Left ventricle myocardium inferior (tissue), 1 donor: ENCODE data around the gene SMIM35. TPM values are rescaled to one million over a fixed set of nuclear protein-coding genes. Genes with fewer than 3 reads are reported as not detected.
A peak's percentile ranks its signal among the peaks of the same experiment; 100 is the strongest.

Source experiments
- DNase-seq: peaks from one replicate; pipeline ENCODE4 v3.0.0-alpha.2; 2020
- H3K27ac ChIP-seq: fragments of 200-600 bp; replicated peaks from 2 replicates; pipeline ENCODE4 v1.8.0; 2021
- H3K27me3 ChIP-seq: fragments of 200-600 bp; 2 replicates; pipeline ENCODE4 v1.8.0; 2021; ENCODE audit warnings: low read depth
- H3K36me3 ChIP-seq: fragments of 200-600 bp; 2 replicates; pipeline ENCODE4 v1.8.0; 2021
- H3K4me1 ChIP-seq: fragments of 200-600 bp; 2 replicates; pipeline ENCODE4 v1.8.0; 2021
- H3K4me3 ChIP-seq: fragments of 200-600 bp; 2 replicates; pipeline ENCODE4 v1.8.0; 2021; ENCODE audit warnings: mild to moderate bottlenecking, moderate library complexity
- H3K9me3 ChIP-seq: fragments of 200-600 bp; replicated peaks from 2 replicates; pipeline ENCODE4 v1.8.0; 2021
- intact Hi-C: fragments of 100-400 bp; cut with micrococcal nuclease; formaldehyde crosslinking; loops from one replicate; pipeline ENCODE4 v1.11.0; 2022
- total RNA-seq: library from RNA; stranded (reverse); fragmentation: NEBNext Ultra II Directional; extraction: Animal tissue kit (Norgen Biotek cat#: 25700); gene quantifications from one replicate; pipeline ENCODE4 v1.2.1, GENCODE V29; 2021
- TF ChIP-seq, protein P1 (sequence below): fragments of 200-600 bp; IDR thresholded peaks from 2 replicates; pipeline ENCODE4 v1.8.0; 2021; ENCODE audit warnings: antibody characterized with exemption, mild to moderate bottlenecking, borderline replicate concordance
- donor health status: DM: no; HTN: yes; CAD: no; lungs with severe emphysema.

SMIM35 gene
- total RNA-seq, 1 donor from 2014 or later, result not detected

DNA sequence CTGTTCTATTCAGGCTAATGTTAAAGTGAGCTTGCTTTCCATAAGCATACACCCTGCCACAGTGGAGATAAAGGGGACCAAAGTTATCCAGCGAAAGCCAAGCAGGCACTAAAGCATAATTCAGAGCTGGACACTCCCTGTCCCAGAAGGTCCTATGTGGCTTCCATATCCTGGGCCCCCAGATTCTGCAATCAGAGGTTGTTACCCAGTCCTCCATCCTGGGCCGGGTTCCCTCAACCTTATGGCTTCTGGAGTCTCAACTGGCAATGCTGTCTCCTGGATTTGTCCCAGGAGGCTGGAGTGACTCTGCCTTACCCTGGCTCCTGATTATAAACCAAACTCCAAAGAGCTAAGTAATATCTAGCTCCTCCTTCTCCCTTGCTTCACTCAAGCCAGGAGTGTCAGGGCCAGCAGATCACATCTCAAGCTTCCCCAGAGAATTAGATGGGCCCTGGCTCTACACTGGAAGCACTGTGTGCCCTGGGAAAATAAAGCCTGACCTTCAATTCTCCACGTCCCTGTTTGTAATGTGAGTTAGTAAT lies 14.0 kb upstream of the SMIM35 start:
- intact Hi-C loops, result no loop called here
- DNase-seq, result no peak
- TF ChIP-seq, protein P1, sequence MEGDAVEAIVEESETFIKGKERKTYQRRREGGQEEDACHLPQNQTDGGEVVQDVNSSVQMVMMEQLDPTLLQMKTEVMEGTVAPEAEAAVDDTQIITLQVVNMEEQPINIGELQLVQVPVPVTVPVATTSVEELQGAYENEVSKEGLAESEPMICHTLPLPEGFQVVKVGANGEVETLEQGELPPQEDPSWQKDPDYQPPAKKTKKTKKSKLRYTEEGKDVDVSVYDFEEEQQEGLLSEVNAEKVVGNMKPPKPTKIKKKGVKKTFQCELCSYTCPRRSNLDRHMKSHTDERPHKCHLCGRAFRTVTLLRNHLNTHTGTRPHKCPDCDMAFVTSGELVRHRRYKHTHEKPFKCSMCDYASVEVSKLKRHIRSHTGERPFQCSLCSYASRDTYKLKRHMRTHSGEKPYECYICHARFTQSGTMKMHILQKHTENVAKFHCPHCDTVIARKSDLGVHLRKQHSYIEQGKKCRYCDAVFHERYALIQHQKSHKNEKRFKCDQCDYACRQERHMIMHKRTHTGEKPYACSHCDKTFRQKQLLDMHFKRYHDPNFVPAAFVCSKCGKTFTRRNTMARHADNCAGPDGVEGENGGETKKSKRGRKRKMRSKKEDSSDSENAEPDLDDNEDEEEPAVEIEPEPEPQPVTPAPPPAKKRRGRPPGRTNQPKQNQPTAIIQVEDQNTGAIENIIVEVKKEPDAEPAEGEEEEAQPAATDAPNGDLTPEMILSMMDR, result no peak
- H3K4me1 ChIP-seq, result peaks cover 20% of the 10 kb centered on the region
- H3K36me3 ChIP-seq, result no peaks in the 10 kb centered on the region
- H3K27me3 ChIP-seq, result no peaks in the 10 kb centered on the region
- peak overlapping the region; percentile 82 for H3K27ac ChIP-seq
- no peak overlapping the region for H3K4me3 ChIP-seq
- H3K9me3 ChIP-seq, result no peaks in the 10 kb centered on the region

DNA sequence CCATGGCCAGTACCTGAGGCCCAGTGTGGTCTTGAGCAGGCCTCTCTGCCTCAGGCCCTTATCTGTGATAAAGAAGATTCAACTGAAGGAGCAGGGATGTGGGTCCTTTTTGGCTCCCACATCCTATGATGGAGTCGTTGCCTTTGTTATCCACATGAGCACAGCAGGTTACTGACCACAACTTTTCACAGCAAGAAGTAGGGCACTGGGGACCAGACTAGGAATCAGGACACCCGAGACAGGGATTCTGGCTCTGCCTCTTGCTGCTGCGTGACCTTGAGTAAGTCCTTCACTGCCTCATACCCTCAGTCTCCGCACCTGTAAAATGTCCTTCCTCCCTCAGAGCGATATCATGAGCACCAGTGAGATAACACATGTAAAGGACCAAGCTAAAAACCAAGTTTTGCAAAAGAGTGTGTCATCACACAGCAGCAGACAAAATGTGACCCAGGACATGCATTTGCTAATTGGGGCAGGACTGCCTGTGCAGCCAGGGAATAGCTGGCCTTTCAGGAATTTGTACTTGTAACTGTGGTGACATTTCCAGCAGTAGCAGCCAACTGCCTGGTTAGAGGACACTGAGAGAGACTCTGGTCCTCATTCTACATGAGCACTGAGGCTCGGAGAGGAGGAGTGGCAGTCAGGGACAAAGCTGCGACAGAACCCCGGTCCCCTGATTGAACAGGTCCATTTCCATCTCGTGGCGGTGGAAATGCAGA lies 13.2 kb upstream of the SMIM35 start:
- DNase-seq, result peak; percentile 32
- Histone ChIP-seq H3K4me3 (no peak overlapping the region), H3K36me3 (no peaks in the 10 kb centered on the region), H3K27ac (peak overlapping the region; percentile 82), H3K9me3 (no peaks in the 10 kb centered on the region), H3K27me3 (no peaks in the 10 kb centered on the region), H3K4me1 (peaks cover 20% of the 10 kb centered on the region)
- intact Hi-C loops, result no loop called here
- TF ChIP-seq, protein P1, result no peak

DNA sequence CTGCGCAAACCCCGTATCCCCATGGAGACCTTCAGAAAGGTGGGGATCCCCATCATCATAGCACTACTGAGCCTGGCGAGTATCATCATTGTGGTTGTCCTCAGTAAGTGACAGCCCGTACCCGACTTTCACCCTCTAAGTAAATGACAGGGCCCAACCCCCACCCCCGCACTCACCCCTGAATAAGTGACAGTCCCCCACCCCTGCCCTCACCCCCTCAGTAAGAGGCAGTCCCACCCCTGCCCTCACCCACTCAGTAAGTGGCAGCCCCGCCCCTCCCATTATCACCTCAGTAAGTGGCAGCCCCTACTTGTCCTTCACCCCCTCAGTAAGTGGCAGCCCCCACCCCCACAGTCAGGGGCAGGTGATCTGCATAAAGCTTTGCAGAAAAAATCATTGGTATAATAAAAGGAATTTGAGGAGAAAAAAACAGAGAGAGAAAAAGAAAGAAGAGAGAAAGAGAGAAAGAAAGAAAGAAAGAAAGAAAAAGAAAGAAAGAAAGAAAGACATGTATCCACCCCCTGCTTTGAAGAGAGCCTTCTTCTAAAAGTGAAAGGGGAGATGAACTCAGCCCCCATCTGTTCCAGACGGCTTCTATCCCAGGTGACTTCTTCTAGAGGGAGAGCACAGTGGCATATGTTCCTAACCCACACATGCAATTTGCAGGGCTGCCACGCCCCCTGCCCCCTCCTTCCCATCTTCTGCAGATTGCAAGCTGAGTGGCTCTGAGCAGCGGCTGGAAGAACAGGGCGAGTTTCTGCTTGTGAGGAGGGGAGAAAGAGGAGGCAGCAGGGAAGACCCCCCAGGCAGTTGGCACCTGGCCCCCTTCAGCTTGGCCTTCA lies 12.5 kb upstream of the SMIM35 start:
- TF ChIP-seq, protein P1, result no peak
- DNase-seq, result no peak
- Histone ChIP-seq H3K9me3 (no peaks in the 10 kb centered on the region), H3K27ac (peak overlapping the region; percentile 82), H3K4me3 (no peak overlapping the region), H3K36me3 (no peaks in the 10 kb centered on the region), H3K4me1 (peaks cover 20% of the 10 kb centered on the region), H3K27me3 (no peaks in the 10 kb centered on the region)
- intact Hi-C loops, result no loop called here

DNA sequence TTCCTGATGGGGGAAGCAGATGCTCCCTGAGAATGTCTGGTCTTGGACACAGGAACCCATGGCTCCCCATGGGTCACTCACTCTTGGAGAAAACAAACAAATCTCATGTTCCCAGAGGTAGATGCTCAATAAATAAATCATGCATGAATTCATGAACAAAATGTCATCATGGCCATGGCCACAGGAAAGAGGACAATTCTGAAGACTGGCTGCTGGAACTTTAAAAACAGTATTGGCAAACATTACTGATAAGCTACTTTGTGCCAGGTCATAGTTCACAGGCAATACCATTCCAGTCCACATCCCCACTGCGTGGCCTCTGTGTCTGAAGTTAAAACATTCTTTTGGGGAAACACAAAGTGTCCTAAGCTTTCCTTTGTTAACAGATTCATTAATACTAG lies 9.2 kb upstream of the SMIM35 start:
- DNase-seq, result no peak
- H3K4me1 ChIP-seq, result peaks cover 17% of the 10 kb centered on the region
- H3K9me3 ChIP-seq, result no peaks in the 10 kb centered on the region
- H3K27me3 ChIP-seq, result no peaks in the 10 kb centered on the region
- TF ChIP-seq, protein P1, result no peak
- H3K4me3 ChIP-seq, result no peak overlapping the region
- H3K36me3 ChIP-seq, result no peaks in the 10 kb centered on the region
- intact Hi-C loops, result no loop called here
- H3K27ac ChIP-seq, result no peak overlapping the region

DNA sequence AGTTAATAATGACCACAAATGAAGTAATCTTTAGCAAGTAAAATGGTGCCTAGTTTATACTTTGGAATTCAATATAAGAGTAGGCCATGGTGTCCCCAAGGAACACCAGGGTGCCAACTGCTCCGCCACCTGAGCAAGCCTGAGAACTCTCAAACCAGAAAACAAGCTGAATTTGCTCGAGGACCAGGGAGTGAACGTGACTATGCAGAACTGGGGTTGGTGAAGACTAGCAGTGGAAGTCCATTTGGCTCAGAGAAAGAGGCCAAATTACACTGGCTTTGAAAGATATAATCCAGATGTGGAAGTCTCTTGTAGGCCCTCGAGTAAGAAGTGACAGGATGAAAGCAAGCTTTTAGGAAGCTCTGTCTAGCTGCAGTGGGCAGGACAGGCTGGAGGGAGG lies 8.7 kb upstream of the SMIM35 start:
- no peak for DNase-seq
- Histone ChIP-seq H3K27ac (no peak overlapping the region), H3K9me3 (no peaks in the 10 kb centered on the region), H3K4me3 (no peak overlapping the region), H3K36me3 (no peaks in the 10 kb centered on the region), H3K4me1 (peaks cover 12% of the 10 kb centered on the region), H3K27me3 (no peaks in the 10 kb centered on the region)
- TF ChIP-seq, protein P1, result no peak
- intact Hi-C loops, result no loop called here
